OCI-LY7 (cell line): ENCODE data around the gene PLXNC1. TPM values are rescaled to one million over a fixed set of nuclear protein-coding genes. Genes with fewer than 3 reads are reported as not detected.

Experiments
- BruUV-seq: library from RNA; stranded (reverse); fragments of 400-500 nt; replicated peaks from 2 replicates; lab custom pipeline; 2021; lab: Mats Ljungman, UMichigan
- CTCF ChIA-PET: fragments of 300-600 bp; sonication (Branson Sonifier 250); formaldehyde crosslinking; loops from one replicate; lab custom pipeline; 2022; ENCODE audit warnings: antibody characterized with exemption; ENCODE audit not compliant: unreplicated experiment; lab: Charles Lee
- POLR2A ChIA-PET: fragments of 300-600 bp; sonication (Branson Sonifier 250); formaldehyde crosslinking; loops from one replicate; lab custom pipeline; 2022; ENCODE audit warnings: antibody characterized with exemption; lab: Charles Lee
- DNase-seq: peaks from one replicate; pipeline ENCODE4 v3.0.0-alpha.2; 2015; ENCODE audit warnings: low spot score
- H2AFZ ChIP-seq: fragments of 200-600 bp; sonication (generic), shearing (Covaris generic); 2 replicates; pipeline ENCODE4 v1.6.1; 2014; ENCODE audit warnings: mild to moderate bottlenecking, antibody characterized with exemption, low read length, moderate library complexity
- H3K27ac ChIP-seq: fragments of 200-600 bp; sonication (generic); 2 replicates; pipeline ENCODE4 v1.5.1; 2014; ENCODE audit warnings: mixed run types, low read depth, mild to moderate bottlenecking, moderate library complexity, low read length, inconsistent platforms; ENCODE audit not compliant: poor library complexity, severe bottlenecking
- H3K36me3 ChIP-seq: fragments of 200-600 bp; sonication (generic); 2 replicates; pipeline ENCODE4 v1.6.1; 2014; ENCODE audit warnings: mild to moderate bottlenecking, antibody characterized with exemption, low read length, moderate library complexity, mixed read lengths; ENCODE audit not compliant: insufficient read depth
- H3K4me1 ChIP-seq: fragments of 200-600 bp; sonication (generic); 2 replicates; pipeline ENCODE4 v1.5.1; 2014; ENCODE audit warnings: mild to moderate bottlenecking, low read length; ENCODE audit not compliant: insufficient read depth, poor library complexity, severe bottlenecking
- H3K4me2 ChIP-seq: fragments of 200-600 bp; sonication (generic); 2 replicates; pipeline ENCODE4 v1.6.1; 2014; ENCODE audit warnings: mild to moderate bottlenecking, low read length
- H3K4me3 ChIP-seq: fragments of 200-600 bp; sonication (generic); 2 replicates; pipeline ENCODE4 v1.5.1; 2014; ENCODE audit warnings: mild to moderate bottlenecking, low read depth, low read length; ENCODE audit not compliant: poor library complexity, severe bottlenecking
- H3K79me2 ChIP-seq: fragments of 200-600 bp; sonication (generic); 2 replicates; pipeline ENCODE4 v1.6.1; 2016; ENCODE audit warnings: low read depth, mild to moderate bottlenecking, low read length, moderate library complexity, mixed read lengths; ENCODE audit not compliant: insufficient read depth
- H3K9me2 ChIP-seq: fragments of 200-600 bp; sonication (generic); 2 replicates; pipeline ENCODE4 v1.6.1; 2016; ENCODE audit warnings: mild to moderate bottlenecking, low read length, mixed read lengths; ENCODE audit not compliant: insufficient read depth
- H3K9me3 ChIP-seq: fragments of 200-600 bp; sonication (generic); 2 replicates; pipeline ENCODE4 v1.6.1; 2014; ENCODE audit warnings: mild to moderate bottlenecking, mixed run types, low read length, mixed read lengths
- H4K20me1 ChIP-seq: fragments of 200-600 bp; sonication (generic); 2 replicates; pipeline ENCODE4 v1.6.1; 2014; ENCODE audit warnings: mild to moderate bottlenecking, antibody characterized with exemption, low read length, moderate library complexity, mixed read lengths; ENCODE audit not compliant: insufficient read depth
- EZH2phosphoT487 ChIP-seq: fragments of 200-600 bp; sonication (generic); IDR thresholded peaks from 2 replicates; pipeline ENCODE4 v1.6.1; 2018; ENCODE audit warnings: low read depth, borderline replicate concordance, mild to moderate bottlenecking, mixed run types, antibody characterized with exemption, low read length, moderate library complexity, mixed read lengths
- intact Hi-C: fragments of 100-400 bp; cut with micrococcal nuclease; formaldehyde crosslinking; loops from one replicate; pipeline ENCODE4 v1.10.0; 2022; ENCODE audit not compliant: unreplicated experiment
- total RNA-seq, 2 experiments: library from RNA; depleted of rRNA in 1 of 2; stranded (reverse); fragments of >200 nt in 1 of 2; shearing (Covaris generic) in 1 of 2; gene quantifications; 2 replicates each; pipeline ENCODE4 v1.2.3, GENCODE V29; 2014 to 2022
- TF ChIP-seq, protein P1 (sequence below): fragments of 200-600 bp; sonication (generic); conservative IDR thresholded peaks from 2 replicates; pipeline ENCODE4 v1.5.1; 2014; ENCODE audit warnings: mild to moderate bottlenecking, antibody characterized with exemption, low read length, moderate library complexity, mixed read lengths

Gene PLXNC1
- total RNA-seq, 2 experiments from 2014 or later: 4.5 to 8.0 TPM

GRCh38 chr12:94304012-94304411, 155.6 kb downstream of the PLXNC1 start:
- TF ChIP-seq, protein P1, sequence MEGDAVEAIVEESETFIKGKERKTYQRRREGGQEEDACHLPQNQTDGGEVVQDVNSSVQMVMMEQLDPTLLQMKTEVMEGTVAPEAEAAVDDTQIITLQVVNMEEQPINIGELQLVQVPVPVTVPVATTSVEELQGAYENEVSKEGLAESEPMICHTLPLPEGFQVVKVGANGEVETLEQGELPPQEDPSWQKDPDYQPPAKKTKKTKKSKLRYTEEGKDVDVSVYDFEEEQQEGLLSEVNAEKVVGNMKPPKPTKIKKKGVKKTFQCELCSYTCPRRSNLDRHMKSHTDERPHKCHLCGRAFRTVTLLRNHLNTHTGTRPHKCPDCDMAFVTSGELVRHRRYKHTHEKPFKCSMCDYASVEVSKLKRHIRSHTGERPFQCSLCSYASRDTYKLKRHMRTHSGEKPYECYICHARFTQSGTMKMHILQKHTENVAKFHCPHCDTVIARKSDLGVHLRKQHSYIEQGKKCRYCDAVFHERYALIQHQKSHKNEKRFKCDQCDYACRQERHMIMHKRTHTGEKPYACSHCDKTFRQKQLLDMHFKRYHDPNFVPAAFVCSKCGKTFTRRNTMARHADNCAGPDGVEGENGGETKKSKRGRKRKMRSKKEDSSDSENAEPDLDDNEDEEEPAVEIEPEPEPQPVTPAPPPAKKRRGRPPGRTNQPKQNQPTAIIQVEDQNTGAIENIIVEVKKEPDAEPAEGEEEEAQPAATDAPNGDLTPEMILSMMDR: no peak
- TF ChIP-seq EZH2phosphoT487: no peak
- no peak overlapping the region for H3K4me2 ChIP-seq
- H3K4me3 ChIP-seq: no peak overlapping the region
- ChIA-PET POLR2A (no interaction called here), CTCF (interaction anchor here (0.6 to 0.7 kb wide), 2 partner anchors 9 to 203 kb away, joined by 3 to 4 read pairs; no protein-coding TSS in a partner anchor)
- no peaks in the 10 kb centered on the region for H3K9me3 ChIP-seq
- no peaks in the 10 kb centered on the region for H3K9me2 ChIP-seq
- H3K79me2 ChIP-seq: no peaks in the 10 kb centered on the region
- H4K20me1 ChIP-seq: no peaks in the 10 kb centered on the region
- H3K27ac ChIP-seq: no peak overlapping the region
- peaks cover 72% of the 10 kb centered on the region for H3K36me3 ChIP-seq
- intact Hi-C loops: no loop called here
- DNase-seq: no peak
- peaks cover 5% of the 10 kb centered on the region for H3K4me1 ChIP-seq
- no TSS peak for BruUV-seq
- no peak overlapping the region for H2AFZ ChIP-seq

DNA sequence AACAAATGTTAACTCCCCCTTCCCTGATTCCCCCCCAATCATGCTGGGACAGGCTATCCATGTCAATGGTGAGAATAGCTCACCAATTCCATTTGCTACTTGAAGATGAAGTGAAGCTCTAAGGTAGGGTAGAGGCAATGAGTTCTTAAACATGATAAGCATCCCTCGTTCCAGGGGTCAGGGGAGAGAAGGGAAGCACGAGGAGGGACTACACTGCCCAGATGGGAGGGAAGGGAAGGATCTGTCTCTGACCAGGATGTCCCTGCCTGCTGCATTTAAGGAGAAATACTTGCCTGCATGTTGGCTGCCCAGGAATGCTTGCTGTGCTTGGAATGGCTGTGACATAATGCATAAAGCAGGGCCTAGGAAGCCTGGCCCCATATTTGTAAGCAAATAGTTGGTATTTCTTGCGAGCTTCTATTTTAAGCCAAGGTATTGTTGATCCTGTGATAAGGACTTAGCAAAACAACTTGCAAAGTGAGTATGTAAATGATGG, 156.2 kb downstream of the PLXNC1 start:
- Histone ChIP-seq H2AFZ (no peak overlapping the region), H3K79me2 (no peaks in the 10 kb centered on the region), H3K27ac (no peak overlapping the region), H3K9me3 (no peaks in the 10 kb centered on the region), H3K4me2 (no peak overlapping the region), H3K4me3 (no peak overlapping the region), H3K4me1 (peaks cover 6% of the 10 kb centered on the region), H3K36me3 (peaks cover 77% of the 10 kb centered on the region), H3K9me2 (no peaks in the 10 kb centered on the region), H4K20me1 (no peaks in the 10 kb centered on the region)
- no peak for TF ChIP-seq EZH2phosphoT487
- TF ChIP-seq, protein P1: no peak
- no peak for DNase-seq
- ChIA-PET CTCF (interaction anchor here (0.6 kb wide), 1 partner anchor 204 kb away, joined by 3 read pairs; no protein-coding TSS in a partner anchor), POLR2A (interaction anchor here (0.6 to 1.3 kb wide), 3 partner anchors 11 to 890 kb away, joined by 3 to 7 read pairs (median 3); no protein-coding TSS in a partner anchor)
- intact Hi-C loops: no loop called here
- no TSS peak for BruUV-seq
